RWPE2 (cell line): ENCODE measurements around the gene CLASP1.

Experiments used
- ATAC-seq: fragments of 200-7000 bp; cut with Tn5 transposase; 3 replicates; pipeline ENCODE4 v1.9.1; 2021; ENCODE audit warnings: low read depth
- DNase-seq: peaks from one replicate; pipeline ENCODE4 v3.0.0-alpha.2; 2020; ENCODE audit warnings: low spot score
- H3K27ac ChIP-seq: fragments of 450-650 bp; 2 replicates; pipeline ENCODE4 v1.5.1; 2017; ENCODE audit warnings: mild to moderate bottlenecking; ENCODE audit not compliant: poor library complexity, severe bottlenecking
- H3K27me3 ChIP-seq: fragments of 250-450 bp; sonication (Bioruptor Pico); 2 replicates; pipeline ENCODE4 v1.5.1; 2021; ENCODE audit warnings: mild to moderate bottlenecking, moderate library complexity; ENCODE audit not compliant: insufficient read depth, poor library complexity, severe bottlenecking
- H3K36me3 ChIP-seq: fragments of 250-450 bp; sonication (Bioruptor Pico); 2 replicates; pipeline ENCODE4 v1.5.1; 2020; ENCODE audit warnings: low read depth, mild to moderate bottlenecking, moderate library complexity
- H3K4me1 ChIP-seq: fragments of 250-450 bp; sonication (Bioruptor Pico); 2 replicates; pipeline ENCODE4 v1.5.1; 2021; ENCODE audit warnings: mild to moderate bottlenecking, moderate library complexity; ENCODE audit not compliant: insufficient read depth, poor library complexity, severe bottlenecking
- H3K4me3 ChIP-seq: fragments of 250-450 bp; sonication (Bioruptor Pico); 2 replicates; pipeline ENCODE4 v1.5.1; 2021; ENCODE audit warnings: mild to moderate bottlenecking, moderate library complexity; ENCODE audit not compliant: severe bottlenecking
- H3K9me3 ChIP-seq: fragments of 250-450 bp; sonication (Bioruptor Pico); 2 replicates; pipeline ENCODE4 v1.5.1; 2021; ENCODE audit warnings: mild to moderate bottlenecking, moderate library complexity; ENCODE audit not compliant: severe bottlenecking
- CTCF ChIP-seq: fragments of 450-650 bp; IDR thresholded peaks from one replicate; pipeline ENCODE4 v1.5.1; 2017; ENCODE audit warnings: mild to moderate bottlenecking, moderate library complexity; ENCODE audit not compliant: poor library complexity, severe bottlenecking

Gene CLASP1

DNA sequence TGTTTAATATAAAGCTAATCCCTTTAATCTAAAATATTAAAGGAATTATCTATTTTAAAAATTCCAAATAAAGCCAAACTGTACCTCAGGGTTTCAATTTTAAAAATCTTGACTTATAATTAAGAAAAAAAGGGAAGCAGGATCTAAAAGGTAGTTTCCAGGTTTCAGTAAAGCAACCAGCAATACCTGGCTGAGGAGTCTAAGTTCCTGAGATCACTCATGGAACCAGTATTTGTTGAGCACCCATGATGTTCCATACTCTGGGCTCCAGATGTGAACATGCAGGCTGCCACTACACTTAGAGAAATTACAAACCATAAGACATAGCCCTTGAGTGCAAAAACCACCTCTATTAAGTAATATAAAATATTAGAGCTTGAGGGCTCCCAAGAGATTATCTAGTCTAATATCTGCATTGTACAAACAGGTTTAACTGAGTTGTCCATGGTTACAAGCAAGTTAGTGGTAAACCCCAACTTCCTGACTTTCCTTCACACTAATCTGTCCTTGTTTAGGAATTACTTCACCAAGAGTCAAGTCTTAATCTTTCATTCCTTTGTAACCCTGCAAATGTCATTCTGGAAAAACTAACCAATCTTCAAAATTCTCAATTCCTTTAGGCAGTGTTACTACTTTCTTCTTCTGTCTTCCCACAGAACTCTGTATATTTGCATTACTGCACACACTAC is 49.2 kb downstream of the CLASP1 start:
- DNase-seq (no peak), ATAC-seq (no peak)
- H3K9me3 ChIP-seq: no peaks in the 10 kb centered on the region
- peaks cover 22% of the 10 kb centered on the region for H3K4me1 ChIP-seq
- H3K4me3 ChIP-seq: no peak overlapping the region
- H3K36me3 ChIP-seq: no peaks in the 10 kb centered on the region; the same call in 1 of the 2 replicates
- no peaks in the 10 kb centered on the region for H3K27me3 ChIP-seq
- no peak for TF ChIP-seq CTCF
- no peak overlapping the region for H3K27ac ChIP-seq

DNA sequence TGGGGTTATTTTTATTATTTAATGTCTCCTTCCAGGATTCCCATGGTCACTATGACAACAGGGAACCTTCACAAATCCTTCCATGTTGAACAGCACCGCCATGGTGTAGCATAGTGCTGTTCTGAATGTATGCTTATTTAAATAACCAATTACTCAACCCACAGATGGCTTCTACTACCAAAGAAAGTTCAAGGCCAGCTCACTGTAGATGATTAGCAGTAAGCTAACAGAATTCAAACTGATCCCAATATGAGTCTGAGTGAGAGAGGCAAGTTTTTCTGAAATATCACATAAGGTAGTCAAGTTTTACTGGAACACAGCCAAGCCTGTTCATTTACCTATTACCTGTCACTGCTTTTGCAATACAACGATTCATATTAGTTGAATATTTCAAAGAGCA is 51.2 kb downstream of the CLASP1 start:
- H3K4me3 ChIP-seq: no peak overlapping the region
- peaks cover 22% of the 10 kb centered on the region for H3K4me1 ChIP-seq
- no peaks in the 10 kb centered on the region for H3K36me3 ChIP-seq
- DNase-seq (no peak), ATAC-seq (peak; percentile 16; the same call in 1 of the 3 replicates)
- TF ChIP-seq CTCF: no peak
- no peaks in the 10 kb centered on the region for H3K9me3 ChIP-seq
- no peak overlapping the region for H3K27ac ChIP-seq
- no peaks in the 10 kb centered on the region for H3K27me3 ChIP-seq

DNA sequence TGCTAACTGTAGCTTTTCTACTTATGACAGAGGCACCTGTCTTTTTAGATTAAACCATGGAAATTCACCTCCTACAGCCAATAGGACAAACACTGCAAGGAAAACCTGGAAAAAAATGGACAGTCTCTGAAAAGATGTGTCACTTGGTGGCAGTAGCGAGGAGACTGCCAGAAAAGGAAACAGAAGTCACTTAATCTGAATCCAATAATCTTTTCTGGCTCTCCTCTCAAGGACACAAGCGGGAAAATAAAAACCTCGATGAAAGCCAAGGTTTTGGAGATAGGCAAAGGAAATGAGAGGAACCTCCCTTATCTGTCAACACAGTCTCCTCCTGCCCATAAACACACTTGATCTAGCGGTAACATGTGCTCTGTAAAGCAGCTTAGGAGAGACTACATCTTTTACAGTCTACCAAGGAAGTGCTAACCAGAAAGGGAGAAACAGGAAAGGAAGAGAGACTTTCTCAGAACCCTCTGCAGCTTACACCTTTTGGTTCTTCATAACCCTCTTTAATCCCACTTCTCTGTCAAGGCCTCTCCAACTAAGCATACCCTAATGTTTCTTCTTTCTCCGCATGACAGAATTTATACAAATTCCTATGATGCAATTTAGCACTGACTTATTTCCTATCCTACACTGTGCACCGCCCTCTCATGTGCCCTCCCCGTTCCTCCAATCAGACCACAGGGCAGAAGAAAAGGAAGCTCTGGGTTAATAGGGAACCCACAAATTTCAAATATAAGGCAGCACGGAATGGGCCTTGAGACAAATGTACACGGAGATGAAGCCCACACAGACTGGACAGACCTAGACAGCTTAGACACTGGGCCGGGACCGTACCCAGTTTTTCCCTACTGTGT is 52.8 kb downstream of the CLASP1 start:
- Histone ChIP-seq H3K27ac (peak overlapping the region; percentile 65), H3K36me3 (no peaks in the 10 kb centered on the region), H3K9me3 (no peaks in the 10 kb centered on the region), H3K4me3 (peak overlapping the region; percentile 3), H3K27me3 (no peaks in the 10 kb centered on the region), H3K4me1 (peaks cover 22% of the 10 kb centered on the region)
- no peak for DNase-seq
- TF ChIP-seq CTCF: peak; percentile 80
- ATAC-seq: peak; percentile 92

- ATAC-seq: no peak
- Histone ChIP-seq H3K9me3 (no peaks in the 10 kb centered on the region), H3K27ac (peak overlapping the region; percentile 65), H3K36me3 (no peaks in the 10 kb centered on the region), H3K4me1 (peaks cover 22% of the 10 kb centered on the region), H3K4me3 (no peak overlapping the region), H3K27me3 (no peaks in the 10 kb centered on the region)
- no peak for TF ChIP-seq CTCF
- DNase-seq: no peak
These were observed 54.0 kb downstream of the CLASP1 start for GRCh38 chr2:121595012-121595891.
